ENCODE data around the gene CLK4.

The CLK4 gene

GRCh38 chr5:178583279-178583678 is 43.6 kb downstream of the CLK4 start:
- DNase-seq, result no peak

- DNase-seq, result no peak
These were observed 44.6 kb downstream of the CLK4 start for GRCh38 chr5:178582291-178582690.

GRCh38 chr5:178581621-178582020 is 45.2 kb downstream of the CLK4 start:
- DNase-seq, result no peak

- no peak for DNase-seq
These were observed 46.4 kb downstream of the CLK4 start for GRCh38 chr5:178580271-178580955.

- DNase-seq, result no peak
These were observed 48.9 kb downstream of the CLK4 start for GRCh38 chr5:178577944-178578343.

GRCh38 chr5:178577376-178577839 is 49.4 kb downstream of the CLK4 start:
- no peak for DNase-seq

GRCh38 chr5:178576591-178577351 is 50.1 kb downstream of the CLK4 start:
- DNase-seq, result no peak

- DNase-seq, result no peak
These were observed 53.6 kb downstream of the CLK4 start for GRCh38 chr5:178573216-178573615.

GRCh38 chr5:178572617-178573016 is 54.2 kb downstream of the CLK4 start:
- no peak for DNase-seq

- DNase-seq, result no peak
These were observed 57.4 kb downstream of the CLK4 start for GRCh38 chr5:178569485-178569884.

- no peak for DNase-seq
These were observed 61.9 kb downstream of the CLK4 start for GRCh38 chr5:178564811-178565550.

- no peak for DNase-seq
These were observed 62.5 kb downstream of the CLK4 start for GRCh38 chr5:178564397-178564796.

GRCh38 chr5:178563621-178564020 is 63.2 kb downstream of the CLK4 start:
- no peak for DNase-seq

- DNase-seq, result no peak
These were observed 65.0 kb downstream of the CLK4 start for GRCh38 chr5:178561746-178562264.

GRCh38 chr5:178560911-178561310 is 65.9 kb downstream of the CLK4 start:
- no peak for DNase-seq

- no peak for DNase-seq
These were observed 69.4 kb downstream of the CLK4 start for GRCh38 chr5:178557416-178557815.

- DNase-seq, result no peak
These were observed 71.1 kb downstream of the CLK4 start for GRCh38 chr5:178555771-178556211.

GRCh38 chr5:178555005-178555404 is 71.8 kb downstream of the CLK4 start:
- DNase-seq, result no peak

- DNase-seq, result no peak
These were observed 72.5 kb downstream of the CLK4 start for GRCh38 chr5:178554311-178554710.

GRCh38 chr5:178553517-178553916 is 73.3 kb downstream of the CLK4 start:
- no peak for DNase-seq
